GM18867 (cell line): ENCODE results near the gene KIAA1217.

Source experiments
- ATAC-seq: cut with Tn5 transposase; IDR thresholded peaks from one replicate; pipeline ENCODE4 v1.9.1; 2021; ENCODE audit warnings: mild to moderate bottlenecking, moderate library complexity; ENCODE audit not compliant: unreplicated experiment

KIAA1217 gene, protein sequence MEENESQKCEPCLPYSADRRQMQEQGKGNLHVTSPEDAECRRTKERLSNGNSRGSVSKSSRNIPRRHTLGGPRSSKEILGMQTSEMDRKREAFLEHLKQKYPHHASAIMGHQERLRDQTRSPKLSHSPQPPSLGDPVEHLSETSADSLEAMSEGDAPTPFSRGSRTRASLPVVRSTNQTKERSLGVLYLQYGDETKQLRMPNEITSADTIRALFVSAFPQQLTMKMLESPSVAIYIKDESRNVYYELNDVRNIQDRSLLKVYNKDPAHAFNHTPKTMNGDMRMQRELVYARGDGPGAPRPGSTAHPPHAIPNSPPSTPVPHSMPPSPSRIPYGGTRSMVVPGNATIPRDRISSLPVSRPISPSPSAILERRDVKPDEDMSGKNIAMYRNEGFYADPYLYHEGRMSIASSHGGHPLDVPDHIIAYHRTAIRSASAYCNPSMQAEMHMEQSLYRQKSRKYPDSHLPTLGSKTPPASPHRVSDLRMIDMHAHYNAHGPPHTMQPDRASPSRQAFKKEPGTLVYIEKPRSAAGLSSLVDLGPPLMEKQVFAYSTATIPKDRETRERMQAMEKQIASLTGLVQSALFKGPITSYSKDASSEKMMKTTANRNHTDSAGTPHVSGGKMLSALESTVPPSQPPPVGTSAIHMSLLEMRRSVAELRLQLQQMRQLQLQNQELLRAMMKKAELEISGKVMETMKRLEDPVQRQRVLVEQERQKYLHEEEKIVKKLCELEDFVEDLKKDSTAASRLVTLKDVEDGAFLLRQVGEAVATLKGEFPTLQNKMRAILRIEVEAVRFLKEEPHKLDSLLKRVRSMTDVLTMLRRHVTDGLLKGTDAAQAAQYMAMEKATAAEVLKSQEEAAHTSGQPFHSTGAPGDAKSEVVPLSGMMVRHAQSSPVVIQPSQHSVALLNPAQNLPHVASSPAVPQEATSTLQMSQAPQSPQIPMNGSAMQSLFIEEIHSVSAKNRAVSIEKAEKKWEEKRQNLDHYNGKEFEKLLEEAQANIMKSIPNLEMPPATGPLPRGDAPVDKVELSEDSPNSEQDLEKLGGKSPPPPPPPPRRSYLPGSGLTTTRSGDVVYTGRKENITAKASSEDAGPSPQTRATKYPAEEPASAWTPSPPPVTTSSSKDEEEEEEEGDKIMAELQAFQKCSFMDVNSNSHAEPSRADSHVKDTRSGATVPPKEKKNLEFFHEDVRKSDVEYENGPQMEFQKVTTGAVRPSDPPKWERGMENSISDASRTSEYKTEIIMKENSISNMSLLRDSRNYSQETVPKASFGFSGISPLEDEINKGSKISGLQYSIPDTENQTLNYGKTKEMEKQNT (N-terminal part only)

DNA sequence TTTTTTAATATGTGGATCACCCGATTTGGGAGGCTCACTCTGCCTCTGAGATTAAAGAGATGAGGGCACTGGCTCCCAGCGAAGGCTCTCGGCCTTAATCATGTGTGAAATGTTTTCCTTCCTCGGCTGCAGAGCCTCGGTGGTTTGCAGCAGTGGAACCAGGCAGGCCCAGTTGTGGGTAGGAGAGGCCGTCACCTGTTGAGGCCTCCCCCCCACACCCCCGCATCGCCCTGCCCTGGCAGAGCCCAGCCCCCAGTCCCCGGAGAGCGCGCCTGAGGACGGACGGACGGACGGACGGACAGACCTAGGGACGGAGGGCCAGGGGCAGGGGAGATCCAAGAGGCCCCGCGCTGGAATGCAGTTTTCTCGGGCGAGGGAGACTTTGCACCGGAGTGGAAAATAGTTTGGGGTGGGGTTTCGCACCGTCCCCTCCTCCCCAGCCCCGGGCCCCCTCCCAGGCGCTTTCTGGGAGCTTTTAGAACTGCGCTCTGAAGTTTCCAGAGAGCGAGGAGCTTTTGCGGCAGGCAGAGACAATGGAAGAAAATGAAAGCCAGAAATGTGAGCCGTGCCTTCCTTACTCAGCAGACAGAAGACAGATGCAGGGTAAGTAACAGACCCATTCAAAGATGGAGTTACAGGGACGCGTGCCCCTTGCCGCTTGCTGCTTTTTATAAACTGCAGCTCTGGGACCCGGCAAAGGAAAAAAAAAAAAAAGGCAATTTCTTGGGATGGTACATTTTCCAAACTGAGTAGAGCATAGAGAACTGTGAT, at the start of gene KIAA1217:
KIAA1217 (plus strand) TSS at position 478 of the 771 bp plus-strand sequence; CDS start at position 534, 56 bp downstream.
- peak; percentile 29 for ATAC-seq

DNA sequence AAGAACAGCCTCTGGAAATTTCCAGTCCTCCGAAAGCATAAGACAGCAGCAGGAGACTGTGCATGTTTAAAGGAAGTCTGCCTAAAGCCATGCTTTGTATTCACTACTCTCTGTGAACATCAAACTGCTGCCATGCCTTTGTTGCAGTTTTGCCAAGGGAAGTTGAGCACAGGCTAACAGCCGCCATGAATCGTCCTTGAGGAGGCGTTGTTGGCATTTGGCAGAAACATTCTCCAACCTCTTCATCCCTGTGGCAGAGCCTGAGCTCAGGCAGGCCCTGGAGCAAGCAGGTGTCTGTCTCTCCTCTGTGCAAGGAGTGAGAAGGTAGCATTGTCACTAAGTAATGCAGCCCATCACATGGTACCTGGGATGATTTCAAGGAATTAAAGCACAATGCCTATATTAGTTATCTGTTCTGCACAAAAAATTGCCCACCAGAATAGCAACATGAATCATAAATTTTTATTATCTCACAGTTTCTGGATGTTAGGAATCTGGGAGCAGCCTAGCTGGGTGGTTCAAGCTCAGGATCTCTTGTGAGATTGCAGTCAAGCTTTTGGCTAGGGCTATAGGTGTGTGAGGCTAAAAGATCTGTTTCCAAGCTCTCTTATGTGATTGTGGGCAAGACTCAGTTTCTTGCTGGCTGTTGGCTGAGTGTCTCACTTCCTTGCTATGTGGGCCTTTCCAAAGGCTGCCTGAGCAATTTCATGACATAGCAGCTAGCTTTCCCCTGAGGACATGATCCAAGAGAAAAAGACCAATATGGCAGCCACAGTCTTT, 46.5 kb upstream of the KIAA1217 start:
- ATAC-seq, result no peak

DNA sequence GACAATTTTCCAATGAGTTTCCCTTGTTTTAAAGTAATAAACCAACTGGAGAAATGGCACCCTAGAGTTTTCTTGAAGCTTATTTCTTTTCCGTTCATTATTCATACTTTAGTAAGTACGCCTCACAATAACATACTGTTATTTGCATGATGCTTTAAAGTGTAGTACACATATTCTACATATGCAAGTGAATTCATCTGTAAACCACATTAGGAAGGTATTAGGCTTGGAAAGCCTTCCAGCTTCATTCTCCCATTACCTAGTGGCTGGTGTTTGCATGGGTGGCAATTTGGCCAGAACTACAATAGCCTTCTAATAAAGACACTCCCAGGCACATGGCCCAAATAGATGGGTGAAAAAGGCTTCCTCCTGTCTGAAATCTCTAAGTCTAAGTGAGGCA, 45.5 kb upstream of the KIAA1217 start:
- no peak for ATAC-seq

DNA sequence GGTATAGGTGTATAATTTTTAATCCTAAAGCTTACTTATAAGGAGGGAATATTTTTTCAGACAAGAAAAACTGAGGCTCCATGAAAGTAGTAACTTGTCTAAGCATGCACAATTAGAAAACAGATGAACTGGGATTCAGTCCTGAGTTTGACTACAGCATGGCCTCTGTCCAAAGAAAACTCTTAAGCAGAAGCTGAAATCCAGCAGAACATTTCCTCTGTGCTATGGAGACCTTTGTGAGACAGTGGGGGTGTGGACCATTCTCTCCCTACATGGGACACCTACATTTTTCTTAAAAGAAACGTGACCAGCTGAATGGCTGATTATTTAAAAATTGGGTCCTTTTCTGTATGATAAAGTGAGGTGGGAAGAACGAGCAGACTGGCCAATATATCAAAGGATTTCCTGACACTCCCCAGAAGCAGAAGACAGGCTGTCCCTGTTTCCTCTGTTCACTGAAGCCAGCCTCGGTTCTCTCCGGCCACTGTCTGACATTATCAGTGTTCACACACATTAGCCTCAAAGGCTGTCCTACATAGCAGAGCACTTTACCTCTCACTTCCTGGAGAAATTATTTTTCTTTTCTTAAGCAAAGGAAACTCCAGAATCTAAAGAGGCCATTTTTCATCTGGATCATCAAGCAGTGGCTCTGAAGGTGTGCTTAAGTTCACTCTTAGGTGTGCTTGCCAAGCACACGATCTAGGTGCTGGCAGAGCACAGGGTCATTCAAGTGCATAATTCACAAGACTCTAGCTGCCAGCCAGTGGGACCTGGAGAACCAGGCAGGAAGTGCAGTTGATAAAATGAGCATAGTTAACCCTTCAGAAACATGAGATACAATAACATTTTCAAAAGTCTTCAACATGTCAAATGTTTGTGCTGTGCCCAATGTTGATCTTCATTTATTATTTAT, 40.4 kb upstream of the KIAA1217 start:
- ATAC-seq, result no peak

DNA sequence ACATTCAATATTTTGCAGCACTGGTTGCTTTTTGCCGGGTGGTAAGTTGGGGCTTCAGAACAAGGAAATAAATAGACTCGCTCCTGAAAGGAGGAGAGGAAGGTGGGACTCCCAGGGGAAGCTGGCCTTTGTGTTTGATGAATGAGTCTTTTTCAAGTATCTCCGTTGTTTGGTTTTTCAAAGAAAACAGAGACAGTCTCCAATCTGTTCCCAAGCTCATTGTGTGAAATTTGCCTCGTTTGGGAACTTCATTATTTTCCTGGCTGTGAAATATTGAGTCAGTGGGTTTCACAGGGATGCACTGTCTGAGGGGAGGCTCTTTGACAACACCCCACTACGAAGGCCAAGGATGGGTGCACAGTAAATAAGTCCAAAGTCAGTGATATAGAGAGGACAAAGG, 38.7 kb upstream of the KIAA1217 start:
- no peak for ATAC-seq

DNA sequence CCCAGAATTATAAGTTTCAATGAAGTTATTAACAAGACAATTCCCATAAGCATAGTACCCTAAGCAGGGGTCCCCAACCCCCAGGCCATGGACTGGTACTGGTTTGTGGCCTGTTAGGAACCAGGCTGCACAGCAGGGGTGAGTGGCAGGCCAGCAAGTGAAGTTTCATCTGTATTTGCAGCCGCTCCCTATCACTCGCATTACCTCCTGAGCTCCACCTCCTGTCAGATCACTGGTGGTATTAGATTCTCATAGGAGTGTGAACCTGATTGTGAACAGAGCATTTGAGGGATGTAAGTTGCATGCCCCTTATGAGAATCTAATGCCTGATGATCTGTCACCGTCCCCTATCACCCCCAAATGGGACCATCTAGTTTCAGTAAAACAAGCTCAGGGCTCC, 36.0 kb upstream of the KIAA1217 start:
- ATAC-seq, result no peak

DNA sequence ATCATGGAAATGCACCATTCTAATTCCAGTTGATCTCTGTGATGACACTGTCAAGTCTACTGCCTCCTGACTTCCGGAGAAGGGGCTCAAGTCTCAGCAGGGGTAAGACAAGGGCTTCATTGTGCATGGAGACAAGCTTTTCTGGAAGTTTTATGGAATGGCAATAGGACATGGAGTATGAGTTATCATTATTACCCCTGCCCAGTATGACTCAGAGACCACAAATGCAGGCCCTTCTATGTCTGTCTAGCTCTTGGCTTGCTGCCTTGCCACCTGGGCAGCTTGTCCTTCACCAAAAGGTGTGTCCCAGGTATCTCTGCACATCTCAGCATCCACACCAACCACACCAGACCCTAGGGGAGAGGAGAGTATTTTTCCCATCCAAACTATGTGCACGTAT, 34.9 kb upstream of the KIAA1217 start:
- no peak for ATAC-seq

DNA sequence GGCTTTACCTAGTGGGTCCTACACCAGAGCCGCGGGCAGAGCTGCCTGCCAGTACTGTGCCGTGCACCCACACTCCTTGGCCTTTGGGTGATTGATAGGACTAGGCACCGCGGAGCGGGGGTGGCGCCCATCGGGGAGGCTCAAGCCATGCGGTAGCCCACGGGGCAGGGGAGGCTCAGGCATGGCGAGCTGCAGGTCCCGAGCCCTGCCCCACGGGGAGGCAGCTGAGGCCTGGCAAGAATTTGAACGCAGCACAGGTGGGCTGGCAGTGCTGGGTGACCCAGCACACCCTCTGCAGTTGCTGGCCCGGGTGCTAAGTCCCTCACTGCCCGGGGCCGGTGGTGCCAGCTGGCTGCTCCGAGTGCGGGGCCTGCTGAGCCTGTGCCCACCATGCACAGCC, 32.3 kb upstream of the KIAA1217 start:
- no peak for ATAC-seq

DNA sequence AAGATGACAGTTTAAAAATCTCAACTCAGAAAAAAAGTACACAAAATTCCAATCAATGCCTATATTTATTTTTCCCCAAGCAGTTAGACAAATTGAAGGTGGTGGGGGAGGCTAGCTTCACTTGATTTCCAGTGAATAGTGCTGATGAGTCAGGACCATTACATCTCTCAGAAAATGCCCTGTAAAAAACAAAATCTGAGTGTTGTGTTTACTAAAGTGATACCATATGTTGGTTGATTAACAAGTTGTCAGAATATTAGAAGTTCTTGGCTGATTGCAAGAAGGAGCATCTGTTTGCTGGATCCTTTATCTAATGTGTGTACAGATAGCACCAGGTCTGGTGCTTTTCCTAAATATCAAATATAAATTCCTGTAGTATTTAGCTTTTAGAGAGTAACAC, 31.3 kb upstream of the KIAA1217 start:
- no peak for ATAC-seq

DNA sequence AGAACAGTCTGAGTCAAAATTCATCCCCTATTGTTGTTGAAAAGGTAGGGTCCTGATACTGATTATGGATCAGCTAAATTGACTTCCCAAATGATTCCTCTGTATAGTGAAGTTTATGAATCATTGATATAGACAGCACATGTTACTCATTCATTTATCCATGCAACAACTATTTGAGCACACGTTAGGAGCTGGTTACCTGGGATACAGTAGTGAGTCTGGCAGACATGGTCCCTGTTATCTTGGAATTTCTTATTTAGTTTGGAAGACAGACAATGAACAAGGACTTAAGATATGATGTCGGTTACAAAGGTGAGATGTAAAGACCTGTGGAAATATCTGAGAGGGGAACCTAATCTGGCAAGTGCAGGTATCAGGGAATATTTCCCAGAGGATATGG, 28.0 kb upstream of the KIAA1217 start:
- ATAC-seq, result no peak

DNA sequence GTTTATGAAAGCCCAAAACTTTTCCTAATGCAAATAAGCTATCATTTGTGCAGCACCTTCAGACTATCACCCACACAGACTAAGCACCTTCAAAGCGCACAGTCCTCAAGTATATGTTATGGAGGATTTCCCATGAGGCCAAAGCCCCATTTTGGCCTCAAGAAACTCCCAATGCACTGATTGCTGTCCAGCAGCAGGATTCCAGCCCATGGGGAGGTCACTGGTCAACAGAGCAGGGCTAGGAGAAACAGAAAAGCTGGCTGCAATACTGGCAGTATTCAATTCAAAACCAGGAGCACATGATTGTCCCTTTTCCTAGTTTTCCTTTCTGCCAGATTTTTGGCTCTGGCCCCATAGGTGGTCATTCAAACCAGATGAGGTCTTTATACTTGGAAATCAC, 24.5 kb upstream of the KIAA1217 start:
- no peak for ATAC-seq

DNA sequence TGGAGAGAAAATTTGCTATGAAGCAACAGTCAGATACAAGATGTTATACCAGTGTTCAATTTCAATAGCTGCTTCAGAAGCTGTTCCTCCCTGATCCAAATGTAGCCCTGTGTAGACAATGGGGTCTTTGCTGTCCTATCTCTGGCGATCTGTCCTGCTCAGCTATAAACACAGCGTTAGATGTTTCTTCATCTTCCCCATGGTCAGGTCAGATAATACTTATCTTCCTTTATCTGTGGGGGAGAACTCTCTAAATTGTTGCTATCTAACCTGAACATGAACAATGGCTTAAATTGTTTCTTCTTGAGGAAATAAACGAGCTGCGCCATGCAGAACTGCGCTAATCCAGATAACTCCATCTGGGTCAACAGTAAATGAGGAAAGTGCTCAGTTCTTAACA, 15.6 kb upstream of the KIAA1217 start:
- ATAC-seq, result no peak

DNA sequence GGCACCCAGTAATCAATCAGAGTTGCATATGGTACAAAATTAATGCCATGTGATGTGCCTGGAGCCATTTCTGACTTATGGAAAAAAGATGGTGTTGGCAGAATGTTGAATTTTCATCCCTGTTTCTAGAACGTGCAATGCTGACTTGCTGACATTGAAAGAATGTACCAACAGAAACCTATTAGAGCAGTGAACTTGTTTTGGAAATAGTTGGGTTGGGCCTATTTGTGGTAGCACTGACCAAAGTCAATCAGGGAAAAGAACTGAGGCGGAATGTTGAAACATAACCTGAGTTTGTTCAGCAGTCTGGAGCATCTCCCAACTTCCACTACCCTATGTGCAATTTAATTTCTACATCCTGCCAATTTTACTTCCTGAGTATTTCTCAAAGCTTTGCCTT, 11.7 kb upstream of the KIAA1217 start:
- ATAC-seq, result no peak

DNA sequence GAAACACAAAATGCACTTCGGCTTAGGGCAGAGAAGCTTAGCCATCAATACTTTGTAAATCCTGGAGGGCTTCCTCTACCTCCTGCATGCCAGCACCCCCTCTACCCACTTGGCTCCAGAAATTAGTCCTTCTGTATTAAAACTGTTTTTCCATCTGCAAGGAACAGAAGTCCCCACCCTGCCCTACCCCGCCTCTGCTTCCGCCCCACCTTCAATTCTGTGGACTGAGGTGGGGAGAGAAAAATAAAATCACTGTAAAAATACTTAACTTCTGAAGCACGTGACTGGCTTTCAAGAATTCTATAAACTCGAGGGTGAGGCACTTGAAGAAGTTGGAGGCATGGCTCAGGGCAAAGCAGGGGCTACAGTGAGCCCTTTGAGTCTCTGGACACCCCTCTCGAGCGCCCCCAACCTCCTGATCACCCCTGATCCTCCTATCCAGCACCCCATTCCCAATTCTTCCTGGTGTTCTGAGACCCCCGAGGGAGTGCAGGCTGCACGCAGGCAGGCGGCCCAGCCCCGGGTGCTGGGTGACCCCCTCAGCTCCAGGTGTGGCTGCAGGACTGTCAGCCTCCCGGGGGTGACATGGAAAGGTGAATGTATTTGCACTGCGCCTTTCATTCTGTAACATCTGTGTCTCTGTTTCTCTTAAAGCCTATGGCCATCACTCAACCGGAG, 7.3 kb upstream of the KIAA1217 start:
- no peak for ATAC-seq

DNA sequence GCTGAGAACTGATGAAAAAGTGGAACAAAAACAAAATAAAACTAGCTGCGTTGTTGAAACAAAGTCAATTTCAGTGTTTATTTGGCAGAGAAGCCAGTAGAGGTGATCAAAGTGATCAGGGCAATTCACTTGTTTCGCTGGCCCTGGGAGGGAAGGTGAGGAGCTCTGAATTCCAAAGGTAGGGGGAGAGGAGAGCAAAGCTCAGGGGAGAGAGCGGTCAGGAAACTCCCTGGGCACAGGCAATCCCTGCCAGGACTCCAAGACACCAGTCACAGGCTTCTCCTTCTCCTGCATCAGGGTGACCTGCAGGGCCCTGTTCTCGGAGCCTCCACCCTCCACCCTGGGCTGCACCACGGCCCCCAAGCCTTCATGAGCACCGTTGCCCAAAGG, 6.8 kb upstream of the KIAA1217 start:
- ATAC-seq, result no peak

DNA sequence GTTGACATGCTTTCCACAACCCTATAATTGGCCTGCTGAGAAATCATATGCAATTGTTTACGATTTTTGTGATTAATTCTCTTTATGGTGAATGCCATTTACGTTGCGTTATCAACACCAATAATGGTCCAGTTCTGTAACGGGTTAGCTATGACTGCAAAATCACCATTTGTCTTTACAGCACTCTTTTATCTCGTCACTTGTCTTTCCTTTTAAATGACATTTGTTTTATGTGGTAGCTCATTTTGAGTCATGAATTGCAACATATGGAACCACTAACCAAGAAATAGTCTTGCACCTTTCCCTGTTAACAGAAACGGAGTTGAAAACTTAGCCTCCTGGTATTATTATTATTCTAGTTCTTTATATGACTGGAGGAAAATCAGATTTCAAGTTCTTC, 3.1 kb upstream of the KIAA1217 start:
- ATAC-seq, result no peak

DNA sequence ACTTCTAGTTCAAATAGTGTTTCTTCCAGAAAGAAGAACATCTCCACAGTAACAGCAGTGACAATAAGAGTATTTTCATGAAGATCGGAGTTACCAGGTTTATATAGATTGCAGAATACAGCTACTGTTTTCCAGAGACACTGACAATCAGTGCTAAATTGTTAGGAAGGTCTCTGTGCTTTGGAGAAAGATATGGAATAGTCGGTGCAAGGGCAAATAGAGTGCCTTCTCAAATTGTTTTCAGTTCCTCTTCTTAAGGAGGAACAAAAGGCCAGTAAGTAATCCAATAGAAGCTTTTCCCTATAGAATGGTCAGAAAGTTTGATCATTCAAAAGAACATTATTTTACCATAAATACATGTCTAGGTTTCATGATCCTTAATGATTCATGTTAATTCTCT, 2.6 kb upstream of the KIAA1217 start:
- ATAC-seq, result no peak

DNA sequence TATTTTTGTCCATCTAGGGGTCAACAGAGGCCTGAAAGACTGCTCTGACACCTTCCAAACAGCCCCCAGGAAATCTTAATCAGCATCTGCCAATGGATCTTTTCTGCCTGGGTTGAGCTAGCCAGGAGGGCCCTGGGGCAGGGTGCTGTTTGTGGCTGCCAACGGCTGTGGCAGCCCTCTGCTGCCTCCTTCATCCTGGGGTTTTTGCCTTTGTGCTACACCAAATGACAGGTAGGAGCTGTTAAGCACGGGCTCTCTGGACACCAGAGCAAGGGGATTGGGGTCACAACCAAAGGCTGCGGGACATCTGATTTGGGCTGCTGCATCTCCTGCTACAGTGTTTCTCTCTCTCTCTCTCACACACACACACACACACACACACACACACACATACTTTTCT, 2.0 kb upstream of the KIAA1217 start:
- no peak for ATAC-seq
